Neuronal stem cell (in vitro differentiated cells): ENCODE data around the gene C16orf82.

Experiments
- DNase-seq: peaks from one replicate; pipeline ENCODE4 v3.0.0-alpha.2; 2013; ENCODE audit warnings: low spot score
- H2AFZ ChIP-seq: one replicate; pipeline ENCODE4 v1.6.1; 2013; ENCODE audit warnings: mild to moderate bottlenecking, low read length, inconsistent platforms
- H2AK5ac ChIP-seq: 2 replicates; pipeline ENCODE4 v1.6.1; 2013; ENCODE audit warnings: low read depth, mild to moderate bottlenecking, inconsistent platforms, low read length, moderate library complexity, mixed read lengths
- H2BK120ac ChIP-seq: 2 replicates; pipeline ENCODE4 v1.6.1; 2013; ENCODE audit warnings: low read depth, mild to moderate bottlenecking, inconsistent platforms, low read length, moderate library complexity, mixed read lengths
- H2BK12ac ChIP-seq: one replicate; pipeline ENCODE4 v1.6.1; 2013; ENCODE audit warnings: low read length, inconsistent platforms
- H2BK15ac ChIP-seq: 2 replicates; pipeline ENCODE4 v1.6.1; 2013; ENCODE audit warnings: mild to moderate bottlenecking, low read length, inconsistent platforms, mixed read lengths
- H2BK5ac ChIP-seq: one replicate; pipeline ENCODE4 v1.6.1; 2013; ENCODE audit warnings: inconsistent platforms, mild to moderate bottlenecking, low read length, moderate library complexity
- H3K14ac ChIP-seq: one replicate; pipeline ENCODE4 v1.6.1; 2013; ENCODE audit warnings: low read length, inconsistent platforms
- H3K18ac ChIP-seq: 2 replicates; pipeline ENCODE4 v1.6.1; 2013; ENCODE audit warnings: low read length, inconsistent platforms
- H3K23ac ChIP-seq: 2 replicates; pipeline ENCODE4 v1.6.1; 2013; ENCODE audit warnings: low read depth, mild to moderate bottlenecking, mixed read lengths, low read length, inconsistent platforms; ENCODE audit not compliant: poor library complexity
- H3K27ac ChIP-seq: replicated peaks from 3 replicates; pipeline ENCODE4 v1.5.1; 2013; ENCODE audit warnings: low read length, inconsistent platforms
- H3K27me3 ChIP-seq, 3 experiments: 2 replicates each; pipeline ENCODE4 v1.6.1; 2013; ENCODE audit warnings: low read length in 3 of 3, mild to moderate bottlenecking in 2 of 3, inconsistent platforms in 1 of 3, low read depth in 1 of 3, mixed read lengths in 1 of 3, moderate library complexity in 1 of 3; ENCODE audit not compliant: control insufficient read depth in 3 of 3, insufficient read depth in 3 of 3
- H3K36me3 ChIP-seq, 2 donors: replicated peaks in 1 of 2; 2 replicates each; pipeline ENCODE4 v1.6.1; 2013; ENCODE audit warnings: low read length in 2 of 2; ENCODE audit not compliant: control insufficient read depth in 2 of 2, insufficient read depth in 2 of 2
- H3K4ac ChIP-seq: 2 replicates; pipeline ENCODE4 v1.6.1; 2013; ENCODE audit warnings: inconsistent platforms, mild to moderate bottlenecking, low read length, moderate library complexity
- H3K4me1 ChIP-seq, 2 donors: 1 replicate in 1 of 2; 2 replicates in 1 of 2; pipeline ENCODE4 v1.6.1; 2013; ENCODE audit warnings: low read length in 2 of 2, low read depth in 1 of 2; ENCODE audit not compliant: control insufficient read depth in 2 of 2, insufficient read depth in 1 of 2
- H3K4me2 ChIP-seq: one replicate; pipeline ENCODE4 v1.6.1; 2013; ENCODE audit warnings: mild to moderate bottlenecking, low read length, inconsistent platforms; ENCODE audit not compliant: insufficient read depth, poor library complexity, severe bottlenecking
- H3K4me3 ChIP-seq, 2 donors: 2 replicates each; pipeline ENCODE4 v1.5.1; 2013; ENCODE audit warnings: low read length in 2 of 2, mild to moderate bottlenecking in 2 of 2, inconsistent platforms in 1 of 2, moderate library complexity in 1 of 2
- H3K79me1 ChIP-seq: one replicate; pipeline ENCODE4 v1.6.1; 2013; ENCODE audit warnings: low read depth, mild to moderate bottlenecking, inconsistent platforms, low read length, moderate library complexity
- H3K9ac ChIP-seq: one replicate; pipeline ENCODE4 v1.6.1; 2013; ENCODE audit warnings: mild to moderate bottlenecking, low read depth, low read length, inconsistent platforms; ENCODE audit not compliant: poor library complexity
- H3K9me3 ChIP-seq, 2 donors: replicated peaks in 1 of 2; 2 replicates each; pipeline versions ENCODE3 to v1.6.1; 2013; ENCODE audit warnings: low read length in 2 of 2, mild to moderate bottlenecking in 2 of 2, inconsistent platforms in 1 of 2, low read depth in 1 of 2, mixed read lengths in 1 of 2, moderate library complexity in 1 of 2; ENCODE audit not compliant: control insufficient read depth in 2 of 2, insufficient read depth in 1 of 2
- H4K8ac ChIP-seq: one replicate; pipeline ENCODE4 v1.6.1; 2013; ENCODE audit warnings: low read depth, mild to moderate bottlenecking, inconsistent platforms, low read length, moderate library complexity
- H4K91ac ChIP-seq: one replicate; pipeline ENCODE4 v1.6.1; 2013; ENCODE audit warnings: low read length, low read depth, mild to moderate bottlenecking, inconsistent platforms; ENCODE audit not compliant: poor library complexity
- WGBS, 2 donors: extraction: QIAGEN DNeasy Blood & Tissue Kit; methylation state at CpG; one replicate each; pipeline ENCODE4 v1.1.7; 2013; ENCODE audit warnings: missing lambda C conversion rate in 2 of 2, mixed read lengths in 1 of 2; ENCODE audit not compliant: insufficient read length in 2 of 2, insufficient replicate concordance in 1 of 2; ENCODE audit errors: extremely low coverage in 2 of 2; 5-methylcytosine and 5-hydroxymethylcytosine counted together

The C16orf82 gene

GRCh38 chr16:27040732-27041131, 26.0 kb upstream of the C16orf82 start:
- H2BK15ac ChIP-seq = no peak overlapping the region
- H3K9me3 ChIP-seq = peaks cover 0 to 3% of the 10 kb centered on the region in 2 donors
- H2BK5ac ChIP-seq = no peak overlapping the region
- H4K91ac ChIP-seq = no peak overlapping the region
- no peaks in the 10 kb centered on the region for H3K36me3 ChIP-seq
- H3K9ac ChIP-seq = no peak overlapping the region
- H3K4me2 ChIP-seq = no peak overlapping the region
- H2BK12ac ChIP-seq = no peak overlapping the region
- no peak overlapping the region for H3K27ac ChIP-seq
- no peak overlapping the region for H3K4me3 ChIP-seq
- no peaks in the 10 kb centered on the region for H3K27me3 ChIP-seq
- H4K8ac ChIP-seq = no peak overlapping the region
- H3K79me1 ChIP-seq = no peaks in the 10 kb centered on the region
- DNase-seq = no peak
- WGBS, 2 donors = no CpG with 5 or more reads among the region's 23 CpGs
- no peak overlapping the region for H3K18ac ChIP-seq
- H2AFZ ChIP-seq = no peak overlapping the region
- H3K4me1 ChIP-seq = no peaks in the 10 kb centered on the region
- H2BK120ac ChIP-seq = no peak overlapping the region
- H3K4ac ChIP-seq = no peak overlapping the region
- no peak overlapping the region for H3K14ac ChIP-seq
- H2AK5ac ChIP-seq = no peak overlapping the region
- no peak overlapping the region for H3K23ac ChIP-seq

- no peak overlapping the region for H2BK12ac ChIP-seq
- no peak overlapping the region for H3K4me3 ChIP-seq
- no peak overlapping the region for H3K4me2 ChIP-seq
- H3K4ac ChIP-seq = no peak overlapping the region
- H2BK5ac ChIP-seq = no peak overlapping the region
- no peak overlapping the region for H3K23ac ChIP-seq
- H3K36me3 ChIP-seq = no peaks in the 10 kb centered on the region
- H3K79me1 ChIP-seq = no peaks in the 10 kb centered on the region
- no peak for DNase-seq
- H2BK15ac ChIP-seq = no peak overlapping the region
- no peak overlapping the region for H3K14ac ChIP-seq
- peaks cover 0 to 3% of the 10 kb centered on the region in 2 donors for H3K4me1 ChIP-seq
- H3K27me3 ChIP-seq = no peaks in the 10 kb centered on the region
- no peak overlapping the region for H3K9ac ChIP-seq
- H3K27ac ChIP-seq = no peak overlapping the region
- H3K9me3 ChIP-seq = peaks cover 0 to 3% of the 10 kb centered on the region in 2 donors
- H4K8ac ChIP-seq = no peak overlapping the region
- no peak overlapping the region for H2AK5ac ChIP-seq
- no peak overlapping the region for H4K91ac ChIP-seq
- no peak overlapping the region for H2AFZ ChIP-seq
- no peak overlapping the region for H3K18ac ChIP-seq
- no peak overlapping the region for H2BK120ac ChIP-seq
Observed at GRCh38 chr16:27046958-27047518, 19.7 kb upstream of the C16orf82 start.

GRCh38 chr16:27048316-27048715, 18.4 kb upstream of the C16orf82 start:
- WGBS, 2 donors = no CpG with 5 or more reads among the region's 7 CpGs

GRCh38 chr16:27049117-27049516, 17.6 kb upstream of the C16orf82 start:
- H3K23ac ChIP-seq = no peak overlapping the region
- H3K14ac ChIP-seq = no peak overlapping the region
- H2BK15ac ChIP-seq = no peak overlapping the region
- no CpG with 5 or more reads among the region's 5 CpGs for WGBS, 2 donors
- H2AK5ac ChIP-seq = no peak overlapping the region
- H2AFZ ChIP-seq = no peak overlapping the region
- H2BK5ac ChIP-seq = no peak overlapping the region
- H3K9ac ChIP-seq = no peak overlapping the region
- no peak overlapping the region for H3K4ac ChIP-seq
- peaks cover 0 to 3% of the 10 kb centered on the region in 2 donors for H3K4me1 ChIP-seq
- no peak overlapping the region for H2BK120ac ChIP-seq
- no peaks in the 10 kb centered on the region for H3K27me3 ChIP-seq
- H2BK12ac ChIP-seq = no peak overlapping the region
- no peak overlapping the region for H3K4me2 ChIP-seq
- H4K8ac ChIP-seq = no peak overlapping the region
- no peak overlapping the region for H4K91ac ChIP-seq
- DNase-seq = no peak
- no peaks in the 10 kb centered on the region for H3K36me3 ChIP-seq
- peaks cover 0 to 3% of the 10 kb centered on the region in 2 donors for H3K9me3 ChIP-seq
- no peak overlapping the region for H3K18ac ChIP-seq
- H3K27ac ChIP-seq = no peak overlapping the region
- no peaks in the 10 kb centered on the region for H3K79me1 ChIP-seq
- H3K4me3 ChIP-seq = no peak overlapping the region

More at GRCh38 chr16:27048316-27048715, 18.4 kb upstream of the C16orf82 start:
- no peak overlapping the region for H2BK120ac ChIP-seq
- peaks cover 0 to 3% of the 10 kb centered on the region in 2 donors for H3K4me1 ChIP-seq
- no peaks in the 10 kb centered on the region for H3K36me3 ChIP-seq
- H3K4me2 ChIP-seq = no peak overlapping the region
- H3K27me3 ChIP-seq = no peaks in the 10 kb centered on the region
- no peak overlapping the region for H4K91ac ChIP-seq
- no peak overlapping the region for H2AK5ac ChIP-seq
- no peak overlapping the region for H2BK15ac ChIP-seq
- no peak overlapping the region for H2BK5ac ChIP-seq
- H2AFZ ChIP-seq = no peak overlapping the region
- no peak overlapping the region for H3K4me3 ChIP-seq
- no peaks in the 10 kb centered on the region for H3K79me1 ChIP-seq
- H3K9ac ChIP-seq = no peak overlapping the region
- no peak overlapping the region for H3K18ac ChIP-seq
- no peak overlapping the region for H3K14ac ChIP-seq
- no peak overlapping the region for H3K27ac ChIP-seq
- DNase-seq = no peak
- H3K23ac ChIP-seq = no peak overlapping the region
- no peak overlapping the region for H2BK12ac ChIP-seq
- peaks cover 0 to 3% of the 10 kb centered on the region in 2 donors for H3K9me3 ChIP-seq
- H3K4ac ChIP-seq = no peak overlapping the region
- no peak overlapping the region for H4K8ac ChIP-seq
